ENCODE measurements around the gene ATP5F1E.

Gene ATP5F1E

GRCh38 chr20:58982406-58983114, 49.6 kb downstream of the ATP5F1E start:
- Histone ChIP-seq H3K27me3 (no peaks in the 10 kb centered on the region), H3K27ac (peak overlapping the region in 1 of 2 donors; percentile 85), H3K36me3 (peaks cover 7 to 16% (median 16%) of the 10 kb centered on the region in 3 donors), H3K9me3 (no peaks in the 10 kb centered on the region), H3K4me3 (peak overlapping the region; percentile 62 to 66), H3K4me1 (peaks cover 0 to 38% (median 27%) of the 10 kb centered on the region in 4 donors)
- TF ChIP-seq, protein P1, sequence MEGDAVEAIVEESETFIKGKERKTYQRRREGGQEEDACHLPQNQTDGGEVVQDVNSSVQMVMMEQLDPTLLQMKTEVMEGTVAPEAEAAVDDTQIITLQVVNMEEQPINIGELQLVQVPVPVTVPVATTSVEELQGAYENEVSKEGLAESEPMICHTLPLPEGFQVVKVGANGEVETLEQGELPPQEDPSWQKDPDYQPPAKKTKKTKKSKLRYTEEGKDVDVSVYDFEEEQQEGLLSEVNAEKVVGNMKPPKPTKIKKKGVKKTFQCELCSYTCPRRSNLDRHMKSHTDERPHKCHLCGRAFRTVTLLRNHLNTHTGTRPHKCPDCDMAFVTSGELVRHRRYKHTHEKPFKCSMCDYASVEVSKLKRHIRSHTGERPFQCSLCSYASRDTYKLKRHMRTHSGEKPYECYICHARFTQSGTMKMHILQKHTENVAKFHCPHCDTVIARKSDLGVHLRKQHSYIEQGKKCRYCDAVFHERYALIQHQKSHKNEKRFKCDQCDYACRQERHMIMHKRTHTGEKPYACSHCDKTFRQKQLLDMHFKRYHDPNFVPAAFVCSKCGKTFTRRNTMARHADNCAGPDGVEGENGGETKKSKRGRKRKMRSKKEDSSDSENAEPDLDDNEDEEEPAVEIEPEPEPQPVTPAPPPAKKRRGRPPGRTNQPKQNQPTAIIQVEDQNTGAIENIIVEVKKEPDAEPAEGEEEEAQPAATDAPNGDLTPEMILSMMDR (IDR thresholded peaks at IDR 0.05), result no peak
- DNase-seq, result no peak
- intact Hi-C loops (cut with DNase I; ENCODE audit: low total_unique reads), result loop anchor here (5.0 kb wide), 2 partner anchors 50 to 95 kb away; partner anchors contain the start of gene ATP5F1E

DNA sequence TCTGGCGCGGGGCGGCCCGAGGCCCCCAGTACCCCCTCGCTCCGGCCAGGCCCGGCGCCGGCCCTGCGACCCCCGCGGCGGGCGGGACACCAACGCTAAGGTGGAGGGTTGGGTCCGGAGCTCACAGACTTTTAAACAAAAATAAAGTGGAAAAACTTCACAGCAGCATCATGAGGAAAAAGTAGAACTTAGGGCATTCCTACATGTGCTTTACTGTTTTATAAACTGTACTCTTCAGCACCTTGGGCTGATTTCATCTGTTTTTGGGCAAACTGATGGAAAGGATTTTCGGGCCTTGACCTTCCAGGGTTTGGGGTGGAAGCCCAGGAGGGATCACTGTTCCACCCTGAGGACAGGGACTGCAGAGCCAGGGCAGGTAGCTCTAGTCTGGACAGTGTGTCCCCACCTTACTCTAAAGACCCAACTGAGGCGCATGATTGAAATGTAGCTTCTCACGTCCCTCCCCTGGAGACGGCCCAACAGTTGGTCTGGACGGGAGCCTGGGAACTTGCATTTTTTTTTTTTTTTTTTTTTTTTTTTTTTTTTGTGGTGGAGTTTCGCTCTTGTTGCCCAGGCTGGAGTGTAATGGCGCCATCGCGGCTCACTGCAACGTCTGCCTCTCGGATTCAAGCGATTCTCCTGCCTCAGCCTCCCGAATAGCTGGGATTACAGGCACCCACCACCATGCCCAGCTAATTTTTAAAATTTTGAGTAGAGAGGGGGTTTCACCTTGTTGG, 50.3 kb downstream of the ATP5F1E start:
- Histone ChIP-seq H3K27me3 (no peaks in the 10 kb centered on the region), H3K4me1 (peaks cover 0 to 38% (median 27%) of the 10 kb centered on the region in 4 donors), H3K4me3 (peak overlapping the region; percentile 62 to 66), H3K27ac (peak overlapping the region; percentile 85), H3K36me3 (peaks cover 0 to 9% (median 9%) of the 10 kb centered on the region in 3 donors), H3K9me3 (no peaks in the 10 kb centered on the region)
- DNase-seq, result no peak
- TF ChIP-seq, protein P1 (IDR thresholded peaks at IDR 0.05), result no peak
- intact Hi-C loops (cut with DNase I; ENCODE audit: low total_unique reads), result loop anchor here (5.0 kb wide), 2 partner anchors 51 to 94 kb away; partner anchors contain the start of gene ATP5F1E

DNA sequence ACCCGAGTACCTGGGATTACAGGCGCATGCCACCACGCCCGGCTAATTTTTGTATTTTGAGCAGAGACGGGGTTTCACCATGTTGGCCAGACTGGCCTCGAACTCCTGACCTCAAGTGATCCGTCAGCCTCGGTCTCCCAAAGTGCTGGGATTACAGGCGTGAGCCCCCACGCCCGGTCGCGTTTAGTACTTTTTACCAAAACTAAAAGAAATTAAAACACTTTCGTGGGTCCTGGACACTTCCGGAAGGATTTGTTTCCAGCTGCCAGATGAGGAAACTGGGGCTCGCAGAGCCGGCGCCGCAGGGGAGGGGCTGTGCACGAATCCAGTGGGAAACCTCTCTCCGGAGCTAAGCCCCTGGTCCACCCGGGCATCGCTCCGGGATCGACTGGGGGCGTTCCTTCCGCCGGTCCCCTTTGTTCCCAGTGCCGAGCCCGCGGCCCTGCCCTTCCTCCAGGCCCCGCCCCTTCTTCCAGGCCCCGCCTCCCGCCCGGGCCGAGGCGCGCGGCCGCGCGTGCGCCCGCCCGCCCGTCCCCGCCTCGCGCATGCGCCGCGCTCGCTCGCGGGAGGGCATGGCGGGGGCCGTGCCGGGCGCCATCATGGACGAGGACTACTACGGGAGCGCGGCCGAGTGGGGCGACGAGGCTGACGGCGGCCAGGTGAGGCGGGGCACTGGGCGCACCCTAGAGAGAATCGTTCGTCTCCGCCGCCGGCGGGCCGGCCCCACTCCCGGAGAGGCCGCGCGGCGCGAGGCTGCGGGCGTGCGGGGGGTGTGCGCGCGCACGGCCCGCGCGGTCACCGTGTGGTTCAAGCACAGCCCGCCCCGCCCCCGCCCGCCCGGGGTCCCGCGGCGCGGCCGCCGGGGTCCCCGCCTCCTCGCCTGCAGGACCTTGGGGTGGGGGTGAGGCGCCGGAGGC, 51.2 kb downstream of the ATP5F1E start, which contains the start of gene NELFCD:
Gene NELFCD (plus strand): TSS at position 546 of the 917 bp plus-strand sequence. CDS start 54 bp downstream, at position 600.
- peak within 1 kb of the TSS; percentile 85 for H3K27ac ChIP-seq
- intact Hi-C loops (cut with DNase I; ENCODE audit: low total_unique reads), result loop anchor here (5.0 kb wide), 2 partner anchors 51 to 94 kb away; partner anchors contain the start of gene ATP5F1E

GRCh38 chr20:58978351-58979190, 53.6 kb downstream of the ATP5F1E start:
- peaks cover 0 to 19% (median 16%) of the 10 kb centered on the region in 4 donors for H3K4me1 ChIP-seq
- peaks cover 0 to 16% (median 0%) of the 10 kb centered on the region in 3 donors for H3K9me3 ChIP-seq
- no peaks in the 10 kb centered on the region for H3K36me3 ChIP-seq
- H3K27me3 ChIP-seq, result no peaks in the 10 kb centered on the region
- H3K4me3 ChIP-seq, result no peak overlapping the region
- TF ChIP-seq, protein P1 (IDR thresholded peaks at IDR 0.05), result no peak
- intact Hi-C loops (cut with DNase I; ENCODE audit: low total_unique reads), result loop anchor here (5.0 kb wide), 1 partner anchor 66 kb away; no protein-coding TSS in a partner anchor
- no peak for DNase-seq
- H3K27ac ChIP-seq, result no peak overlapping the region

More for the DNA sequence above, 51.2 kb downstream of the ATP5F1E start, which contains the start of gene NELFCD:
- Histone ChIP-seq H3K27me3 (no peaks in the 10 kb centered on the region), H3K4me3 (peak within 1 kb of the TSS; percentile 62 to 66), H3K9me3 (peaks cover 0 to 3% (median 0%) of the 10 kb centered on the region in 3 donors), H3K36me3 (peaks cover 0 to under 1% (median under 1%) of the 10 kb centered on the region in 3 donors), H3K4me1 (peaks cover 0 to 38% (median 27%) of the 10 kb centered on the region in 4 donors)
- TF ChIP-seq, protein P1 (IDR thresholded peaks at IDR 0.05), result no peak
- peak; percentile 78 to 91 for DNase-seq

All from tibial artery (tissue), 4 donors.